Activated naive CD4-positive, alpha-beta T cell treated with anti-CD3 and anti-CD28 coated beads for 36 hours (primary cell): ENCODE data around the gene SIN3A. TPM values are rescaled to one million over a fixed set of nuclear protein-coding genes. Genes with fewer than 3 reads are reported as not detected.
A peak's percentile ranks its signal among the peaks of the same experiment; 100 is the strongest.

ENCODE experiments used
- CTCF ChIA-PET: fragments of 350-600 bp; sonication (Branson Sonifier 250); formaldehyde crosslinking; loops from one replicate; lab custom pipeline; 2021; ENCODE audit warnings: antibody characterized with exemption; lab: Charles Lee
- DNase-seq: peaks from one replicate; pipeline ENCODE4 v3.0.0-alpha.2; 2020
- H3K27ac Mint-ChIP-seq: one replicate; pipeline ENCODE4 v1.8.0; 2021; ENCODE audit warnings: mild to moderate bottlenecking, mixed read lengths
- H3K27me3 Mint-ChIP-seq: one replicate; pipeline ENCODE4 v1.8.0; 2021; ENCODE audit warnings: low read depth, mixed read lengths
- H3K36me3 Mint-ChIP-seq: one replicate; pipeline ENCODE4 v1.8.0; 2021; ENCODE audit warnings: low read depth, mixed read lengths
- H3K4me1 Mint-ChIP-seq: one replicate; pipeline ENCODE4 v1.8.0; 2021; ENCODE audit warnings: low read depth, mixed read lengths
- H3K4me3 Mint-ChIP-seq: one replicate; pipeline ENCODE4 v1.8.0; 2021; ENCODE audit warnings: mild to moderate bottlenecking, moderate library complexity, mixed read lengths
- H3K9me3 Mint-ChIP-seq: one replicate; pipeline ENCODE4 v1.8.0; 2021; ENCODE audit warnings: mixed read lengths
- intact Hi-C: fragments of 100-400 bp; cut with micrococcal nuclease; formaldehyde crosslinking; loops from one replicate; pipeline ENCODE4 v1.15.1; 2023
- total RNA-seq, 2 experiments: library from RNA; stranded (reverse); gene quantifications; one replicate each; pipeline ENCODE4 v1.2.3, GENCODE V29; 2021

Gene SIN3A
- total RNA-seq, 2 experiments from 2014 or later, result 83.6 to 84.7 TPM

- H3K27ac Mint-ChIP-seq, result peak overlapping the region; percentile 94
- no peaks in the 10 kb centered on the region for H3K9me3 Mint-ChIP-seq
- no peaks in the 10 kb centered on the region for H3K27me3 Mint-ChIP-seq
- H3K4me3 Mint-ChIP-seq, result peak overlapping the region; percentile 90
- CTCF ChIA-PET, result interaction anchor here (0.6 to 3.3 kb wide), 25 partner anchors 10 to 318 kb away, joined by 3 to 38 read pairs (median 4); partner anchors contain the start of genes COMMD4, IMP3, PTPN9 and SIN3A
- peaks cover 27% of the 10 kb centered on the region for H3K4me1 Mint-ChIP-seq
- DNase-seq, result peak; percentile 37
- peaks cover 21% of the 10 kb centered on the region for H3K36me3 Mint-ChIP-seq
- intact Hi-C loops, result loop anchor here (1.0 to 5.0 kb wide), 6 partner anchors 86 to 434 kb away; partner anchors contain the start of genes IMP3, PTPN9 and SNUPN
Observed at GRCh38 chr15:75368689-75369239, 82.7 kb downstream of the SIN3A start.

- H3K27ac Mint-ChIP-seq, result peak within 1 kb of the TSS; percentile 94
- intact Hi-C loops, result loop anchor here (1.0 to 5.0 kb wide), 7 partner anchors 86 to 434 kb away; partner anchors contain the start of genes IMP3, PTPN9 and SNUPN
- CTCF ChIA-PET, result interaction anchor here (0.5 to 3.3 kb wide), 53 partner anchors 9 to 926 kb away, joined by 3 to 38 read pairs (median 4); partner anchors contain the start of genes COMMD4, IMP3, PTPN9 and SIN3A
- H3K36me3 Mint-ChIP-seq, result peaks cover 20% of the 10 kb centered on the region
- H3K9me3 Mint-ChIP-seq, result no peaks in the 10 kb centered on the region
- peak; percentile 96 for DNase-seq
- peak within 1 kb of the TSS; percentile 90 for H3K4me3 Mint-ChIP-seq
- no peaks in the 10 kb centered on the region for H3K27me3 Mint-ChIP-seq
- H3K4me1 Mint-ChIP-seq, result peaks cover 27% of the 10 kb centered on the region
Observed at GRCh38 chr15:75367913-75368688, 83.4 kb downstream of the SIN3A start, which contains the start of gene MAN2C1. TSS of gene MAN2C1 (minus strand) at chr15:75368607. CDS start at chr15:75368583, 24 bp downstream.

- CTCF ChIA-PET, result interaction anchor here (0.6 to 3.3 kb wide), 47 partner anchors 9 to 750 kb away, joined by 3 to 38 read pairs (median 4); partner anchors contain the start of genes COMMD4, IMP3, PTPN9 and SIN3A
- no peaks in the 10 kb centered on the region for H3K27me3 Mint-ChIP-seq
- peak overlapping the region; percentile 90 for H3K4me3 Mint-ChIP-seq
- peak overlapping the region; percentile 53 for H3K27ac Mint-ChIP-seq
- H3K9me3 Mint-ChIP-seq, result no peaks in the 10 kb centered on the region
- peaks cover 27% of the 10 kb centered on the region for H3K4me1 Mint-ChIP-seq
- intact Hi-C loops, result loop anchor here (1.0 to 5.0 kb wide), 3 partner anchors 140 to 435 kb away; no protein-coding TSS in a partner anchor
- DNase-seq, result no peak
- H3K36me3 Mint-ChIP-seq, result peaks cover 20% of the 10 kb centered on the region
Observed at GRCh38 chr15:75367406-75367912, 84.0 kb downstream of the SIN3A start.

GRCh38 chr15:75367006-75367405, 84.5 kb downstream of the SIN3A start:
- CTCF ChIA-PET, result interaction anchor here (0.6 to 3.3 kb wide), 25 partner anchors 10 to 316 kb away, joined by 3 to 38 read pairs (median 5); partner anchors contain the start of genes COMMD4, IMP3, SIN3A and SNX33
- no peak overlapping the region for H3K27ac Mint-ChIP-seq
- intact Hi-C loops, result loop anchor here (1.0 to 5.0 kb wide), 3 partner anchors 140 to 435 kb away; no protein-coding TSS in a partner anchor
- peaks cover 20% of the 10 kb centered on the region for H3K36me3 Mint-ChIP-seq
- H3K4me3 Mint-ChIP-seq, result peak overlapping the region; percentile 9
- H3K27me3 Mint-ChIP-seq, result no peaks in the 10 kb centered on the region
- H3K9me3 Mint-ChIP-seq, result no peaks in the 10 kb centered on the region
- peaks cover 27% of the 10 kb centered on the region for H3K4me1 Mint-ChIP-seq
- DNase-seq, result no peak

GRCh38 chr15:75366163-75366562, 85.3 kb downstream of the SIN3A start:
- no peak overlapping the region for H3K27ac Mint-ChIP-seq
- no peaks in the 10 kb centered on the region for H3K9me3 Mint-ChIP-seq
- intact Hi-C loops, result loop anchor here (5.0 kb wide), 2 partner anchors 141 to 436 kb away; no protein-coding TSS in a partner anchor
- H3K36me3 Mint-ChIP-seq, result peaks cover 14% of the 10 kb centered on the region
- no peaks in the 10 kb centered on the region for H3K27me3 Mint-ChIP-seq
- peaks cover 27% of the 10 kb centered on the region for H3K4me1 Mint-ChIP-seq
- H3K4me3 Mint-ChIP-seq, result no peak overlapping the region
- no peak for DNase-seq
- CTCF ChIA-PET, result interaction anchor here (0.6 to 3.3 kb wide), 4 partner anchors 80 to 203 kb away, joined by 3 to 30 read pairs (median 6); partner anchors contain the start of gene SIN3A

GRCh38 chr15:75364881-75365280, 86.6 kb downstream of the SIN3A start:
- Mint-ChIP-seq H3K4me3 (no peak overlapping the region), H3K27ac (no peak overlapping the region), H3K27me3 (no peaks in the 10 kb centered on the region), H3K9me3 (no peaks in the 10 kb centered on the region), H3K4me1 (peaks cover 25% of the 10 kb centered on the region), H3K36me3 (peaks cover 14% of the 10 kb centered on the region)
- no peak for DNase-seq
- CTCF ChIA-PET, result interaction anchor here (0.6 kb wide), 1 partner anchor 87 kb away, joined by 3 read pairs; no protein-coding TSS in a partner anchor
- intact Hi-C loops, result loop anchor here (5.0 kb wide), 2 partner anchors 142 to 437 kb away; no protein-coding TSS in a partner anchor

DNA sequence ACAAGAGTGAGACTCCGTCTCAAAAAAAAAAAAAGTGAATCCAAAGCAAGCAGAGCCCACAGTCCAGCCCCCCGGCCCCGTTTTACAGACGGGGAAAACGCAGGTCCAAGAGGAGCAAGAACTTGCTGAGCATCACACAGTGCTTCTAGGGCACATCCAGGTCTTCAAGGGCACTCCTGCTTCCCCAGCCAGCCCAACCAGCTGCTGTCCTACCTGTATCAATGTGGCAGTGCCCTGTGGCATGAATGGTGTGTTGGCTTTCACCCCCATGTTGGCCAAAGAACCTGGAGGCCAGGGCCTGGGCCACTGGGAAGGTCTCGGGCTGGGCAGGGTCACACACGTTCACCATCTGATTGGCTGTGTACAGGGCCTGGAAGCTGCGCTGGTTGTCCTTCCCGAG, 87.7 kb downstream of the SIN3A start:
- CTCF ChIA-PET, result interaction anchor here (0.6 to 1.0 kb wide), 2 partner anchors 11 to 95 kb away, joined by 3 read pairs; no protein-coding TSS in a partner anchor
- H3K27ac Mint-ChIP-seq, result no peak overlapping the region
- DNase-seq, result no peak

DNA sequence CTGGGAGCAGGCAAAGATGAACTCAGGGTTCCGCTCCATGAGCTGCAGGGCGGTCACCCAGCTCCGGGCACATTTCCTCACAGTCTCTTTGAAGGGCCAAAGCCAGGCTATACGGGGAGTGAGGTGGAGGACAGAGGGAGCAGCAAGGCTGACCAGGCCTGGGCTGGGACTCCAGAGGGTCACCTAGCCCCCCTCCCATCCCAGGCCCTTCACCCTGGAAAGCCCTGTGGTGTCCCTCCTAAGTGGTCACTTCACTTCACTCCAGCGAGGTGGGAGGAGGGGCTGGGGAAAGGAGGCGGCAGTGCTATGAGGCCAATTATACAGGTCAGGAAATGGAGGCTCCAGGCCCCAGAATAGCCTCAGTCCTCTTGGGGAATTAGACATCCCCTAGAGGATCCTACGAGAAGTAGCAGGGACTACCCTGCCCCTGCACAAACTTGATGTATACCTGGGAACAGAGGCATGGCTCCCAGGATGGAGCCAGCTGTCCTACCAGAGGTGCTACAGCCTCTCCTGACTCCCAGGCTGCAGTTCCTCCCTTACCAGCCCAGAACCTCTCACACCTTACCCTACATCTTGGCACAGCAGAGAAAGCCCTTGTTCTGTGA, 88.7 kb downstream of the SIN3A start:
- Mint-ChIP-seq H3K4me1 (peaks cover 11% of the 10 kb centered on the region), H3K27ac (no peak overlapping the region), H3K36me3 (peaks cover 17% of the 10 kb centered on the region), H3K9me3 (no peaks in the 10 kb centered on the region), H3K27me3 (no peaks in the 10 kb centered on the region), H3K4me3 (no peak overlapping the region)
- CTCF ChIA-PET, result interaction anchor here (0.6 kb wide), 1 partner anchor 96 kb away, joined by 3 read pairs; no protein-coding TSS in a partner anchor
- intact Hi-C loops, result no loop called here
- no peak for DNase-seq

More for the DNA sequence above, 87.7 kb downstream of the SIN3A start:
- Mint-ChIP-seq H3K27me3 (no peaks in the 10 kb centered on the region), H3K36me3 (peaks cover 13% of the 10 kb centered on the region), H3K9me3 (no peaks in the 10 kb centered on the region), H3K4me1 (peaks cover 14% of the 10 kb centered on the region), H3K4me3 (no peak overlapping the region)
- intact Hi-C loops, result no loop called here

GRCh38 chr15:75361989-75362641, 89.4 kb downstream of the SIN3A start:
- no peaks in the 10 kb centered on the region for H3K9me3 Mint-ChIP-seq
- no peak overlapping the region for H3K4me3 Mint-ChIP-seq
- H3K27ac Mint-ChIP-seq, result no peak overlapping the region
- H3K36me3 Mint-ChIP-seq, result peaks cover 18% of the 10 kb centered on the region
- DNase-seq, result no peak
- H3K27me3 Mint-ChIP-seq, result no peaks in the 10 kb centered on the region
- CTCF ChIA-PET, result no interaction called here
- H3K4me1 Mint-ChIP-seq, result peaks cover 5% of the 10 kb centered on the region
- intact Hi-C loops, result no loop called here

DNA sequence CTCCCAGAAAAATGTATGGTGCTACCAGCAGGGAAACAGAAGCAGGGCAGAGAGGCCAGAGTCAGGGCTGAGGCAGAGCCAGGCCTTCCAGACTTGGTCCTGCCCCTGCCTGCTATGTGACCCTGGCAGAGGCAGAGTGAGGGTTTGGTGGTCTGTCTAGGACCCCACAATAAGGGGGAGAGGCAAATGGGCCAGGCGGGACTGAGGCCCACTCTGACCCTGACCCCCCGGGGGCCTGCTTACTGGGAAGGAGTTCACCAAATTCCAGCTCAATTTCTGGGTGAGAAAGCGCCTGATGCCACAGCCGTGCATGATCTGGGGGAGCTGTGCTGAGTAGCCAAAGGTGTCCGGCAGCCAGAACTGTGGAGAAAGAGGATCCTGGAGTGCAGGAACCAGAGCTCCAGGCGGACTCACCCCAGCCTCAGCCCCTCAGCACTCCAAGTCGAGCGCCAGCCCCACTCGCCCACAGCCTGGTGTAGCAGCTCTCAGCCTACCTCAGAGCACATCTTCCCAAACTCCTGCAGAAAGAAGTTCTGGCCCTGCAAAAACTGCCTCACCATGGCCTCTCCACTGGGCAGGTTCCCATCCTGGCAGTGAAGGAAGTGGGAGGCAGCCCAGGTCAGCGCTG, 90.0 kb downstream of the SIN3A start:
- H3K4me1 Mint-ChIP-seq, result no peaks in the 10 kb centered on the region
- no peak overlapping the region for H3K4me3 Mint-ChIP-seq
- H3K36me3 Mint-ChIP-seq, result peaks cover 16% of the 10 kb centered on the region
- intact Hi-C loops, result no loop called here
- H3K27me3 Mint-ChIP-seq, result no peaks in the 10 kb centered on the region
- H3K9me3 Mint-ChIP-seq, result no peaks in the 10 kb centered on the region
- DNase-seq, result no peak
- H3K27ac Mint-ChIP-seq, result no peak overlapping the region
- CTCF ChIA-PET, result no interaction called here

GRCh38 chr15:75360856-75361255, 90.6 kb downstream of the SIN3A start:
- Mint-ChIP-seq H3K9me3 (no peaks in the 10 kb centered on the region), H3K4me1 (no peaks in the 10 kb centered on the region), H3K27ac (no peak overlapping the region), H3K4me3 (no peak overlapping the region), H3K36me3 (peaks cover 17% of the 10 kb centered on the region), H3K27me3 (no peaks in the 10 kb centered on the region)
- CTCF ChIA-PET, result no interaction called here
- no peak for DNase-seq
- intact Hi-C loops, result no loop called here
